Thyroid gland (tissue), 4 donors: ENCODE results near the gene RAB37. TPM values are rescaled to one million over a fixed set of nuclear protein-coding genes. Genes with fewer than 3 reads are reported as not detected.

ENCODE experiments used
- DNase-seq, 2 donors: peaks; one replicate each; pipeline ENCODE4 v3.0.0-alpha.2; 2019
- H3K27ac ChIP-seq, 3 donors: fragments of 200-600 bp; sonication (generic); 1 replicate in 2 of 3; 2 replicates in 1 of 3; pipeline ENCODE4 v1.5.1; 2016 to 2019; ENCODE audit warnings: mild to moderate bottlenecking in 1 of 3, moderate library complexity in 1 of 3
- H3K27me3 ChIP-seq: fragments of 200-600 bp; sonication (generic); one replicate; pipeline ENCODE4 v1.5.1; 2019
- H3K36me3 ChIP-seq, 2 donors: fragments of 200-600 bp; sonication (generic); one replicate each; pipeline ENCODE4 v1.5.1; 2016 to 2019
- H3K4me1 ChIP-seq, 2 donors: fragments of 200-600 bp; sonication (generic); one replicate each; pipeline ENCODE4 v1.5.1; 2017 to 2019
- H3K4me3 ChIP-seq, 3 donors: fragments of 200-600 bp; sonication (generic); replicated peaks in 1 of 3; 1 replicate in 2 of 3; 2 replicates in 1 of 3; pipeline ENCODE4 v1.5.1; 2016; ENCODE audit warnings: mild to moderate bottlenecking in 1 of 3
- H3K9me3 ChIP-seq: fragments of 200-600 bp; sonication (generic); one replicate; pipeline ENCODE4 v1.5.1; 2017
- CTCF ChIP-seq, 6 experiments: fragments of 200-600 bp in 3 of 6; fragments of 450-650 bp in 3 of 6; sonication (generic) in 3 of 6; IDR thresholded peaks; one replicate each; pipeline ENCODE4 v1.5.1; 2016 to 2019; ENCODE audit warnings: antibody characterized with exemption in 6 of 6, mild to moderate bottlenecking in 2 of 6, inconsistent platforms in 1 of 6, moderate library complexity in 1 of 6
- POLR2A ChIP-seq, 2 donors: fragments of 450-650 bp; IDR thresholded peaks; one replicate each; pipeline ENCODE4 v1.6.1; 2017; ENCODE audit warnings: antibody characterized with exemption in 2 of 2, mild to moderate bottlenecking in 2 of 2, moderate library complexity in 1 of 2
- WGBS, 2 donors: methylation state at CpG; one replicate each; pipeline ENCODE4 v1.1.5; 2017; 5-methylcytosine and 5-hydroxymethylcytosine counted together
- intact Hi-C: fragments of 100-400 bp; cut with DNase I; formaldehyde crosslinking; loops from one replicate; pipeline ENCODE4 v1.15.1; 2023
- total RNA-seq, 4 donors: library from RNA; depleted of rRNA; stranded (reverse); fragments of >200 nt; gene quantifications; one replicate each; pipeline ENCODE4 v1.2.3, GENCODE V29; 2016

The RAB37 gene
- total RNA-seq, 4 donors from 2014 or later, result 0.33 to 1.8 (median 0.39) TPM

GRCh38 chr17:74740173-74740572 lies 3.1 kb downstream of the RAB37 start:
- H3K27ac ChIP-seq, result no peak overlapping the region
- TF ChIP-seq CTCF (IDR thresholded peaks at IDR 0.05) (no peak), POLR2A (IDR thresholded peaks at IDR 0.05) (no peak)
- no peaks in the 10 kb centered on the region for H3K9me3 ChIP-seq
- no peaks in the 10 kb centered on the region for H3K36me3 ChIP-seq
- peaks cover 24% of the 10 kb centered on the region for H3K27me3 ChIP-seq
- 76 to 87% methylated on average over 6 of the region's 6 CpGs for WGBS, 2 donors
- intact Hi-C loops, result loop anchor here (5.0 kb wide), 1 partner anchor 47 kb away; no protein-coding TSS in a partner anchor
- H3K4me3 ChIP-seq, result no peak overlapping the region
- peaks cover 15 to 29% of the 10 kb centered on the region in 2 donors for H3K4me1 ChIP-seq
- no peak for DNase-seq

DNA sequence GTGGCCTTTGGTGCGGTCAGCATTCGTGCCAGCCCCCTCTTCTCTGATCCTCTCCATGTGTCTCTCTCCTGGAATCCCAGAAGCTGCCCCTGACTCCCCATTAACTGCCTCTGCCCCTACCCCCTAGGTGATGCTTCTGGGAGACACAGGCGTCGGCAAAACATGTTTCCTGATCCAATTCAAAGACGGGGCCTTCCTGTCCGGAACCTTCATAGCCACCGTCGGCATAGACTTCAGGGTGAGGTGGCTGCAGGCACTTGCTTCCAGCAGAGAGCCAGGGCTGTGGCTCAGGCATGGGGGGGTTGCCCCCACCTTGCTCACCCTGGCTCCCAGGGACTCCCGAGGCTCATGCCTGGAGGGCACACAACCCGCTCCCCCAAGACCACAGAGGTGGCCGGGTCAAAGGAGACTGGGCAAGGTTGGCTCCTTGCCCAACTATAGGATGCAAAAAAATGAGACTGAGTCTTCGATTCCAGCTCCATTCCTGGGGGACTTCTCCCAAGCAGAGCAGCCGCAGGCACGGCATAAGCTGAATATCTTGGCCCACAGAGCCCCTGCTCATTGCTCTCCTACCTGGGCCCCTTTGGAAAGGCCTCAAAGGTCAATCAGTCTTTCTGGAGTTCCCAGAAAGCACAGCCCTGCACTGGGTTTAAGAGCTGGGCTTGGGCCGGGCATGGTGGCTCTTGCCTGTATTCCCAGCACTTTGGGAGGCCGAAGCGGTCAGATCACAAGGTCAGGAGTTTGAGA lies 3.8 kb downstream of the RAB37 start:
- peaks cover 15 to 32% of the 10 kb centered on the region in 2 donors for H3K4me1 ChIP-seq

GRCh38 chr17:74742153-74742515 lies 5.1 kb downstream of the RAB37 start:
- intact Hi-C loops, result loop anchor here (5.0 kb wide), 1 partner anchor 45 kb away; no protein-coding TSS in a partner anchor
- H3K36me3 ChIP-seq, result no peaks in the 10 kb centered on the region
- no peak for DNase-seq
- H3K4me3 ChIP-seq, result no peak overlapping the region
- H3K27ac ChIP-seq, result no peak overlapping the region
- H3K9me3 ChIP-seq, result no peaks in the 10 kb centered on the region
- WGBS, 2 donors, result 51 to 52% methylated on average over 4 of the region's 4 CpGs
- TF ChIP-seq CTCF (IDR thresholded peaks at IDR 0.05) (no peak), POLR2A (IDR thresholded peaks at IDR 0.05) (no peak)
- H3K4me1 ChIP-seq, result peaks cover 7 to 23% of the 10 kb centered on the region in 2 donors
- peaks cover 18% of the 10 kb centered on the region for H3K27me3 ChIP-seq

More for the DNA sequence above, 3.8 kb downstream of the RAB37 start:
- no peak for TF ChIP-seq POLR2A (IDR thresholded peaks at IDR 0.05)
- TF ChIP-seq CTCF (IDR thresholded peaks at IDR 0.05), result no peak
- intact Hi-C loops, result loop anchor here (5.0 kb wide), 1 partner anchor 46 kb away; no protein-coding TSS in a partner anchor
- Histone ChIP-seq H3K9me3 (no peaks in the 10 kb centered on the region), H3K4me3 (no peak overlapping the region), H3K27me3 (peaks cover 24% of the 10 kb centered on the region), H3K27ac (no peak overlapping the region), H3K36me3 (no peaks in the 10 kb centered on the region)
- WGBS, 2 donors, result 89 to 90% methylated on average over 10 to 17 of the region's 17 CpGs
- no peak for DNase-seq

DNA sequence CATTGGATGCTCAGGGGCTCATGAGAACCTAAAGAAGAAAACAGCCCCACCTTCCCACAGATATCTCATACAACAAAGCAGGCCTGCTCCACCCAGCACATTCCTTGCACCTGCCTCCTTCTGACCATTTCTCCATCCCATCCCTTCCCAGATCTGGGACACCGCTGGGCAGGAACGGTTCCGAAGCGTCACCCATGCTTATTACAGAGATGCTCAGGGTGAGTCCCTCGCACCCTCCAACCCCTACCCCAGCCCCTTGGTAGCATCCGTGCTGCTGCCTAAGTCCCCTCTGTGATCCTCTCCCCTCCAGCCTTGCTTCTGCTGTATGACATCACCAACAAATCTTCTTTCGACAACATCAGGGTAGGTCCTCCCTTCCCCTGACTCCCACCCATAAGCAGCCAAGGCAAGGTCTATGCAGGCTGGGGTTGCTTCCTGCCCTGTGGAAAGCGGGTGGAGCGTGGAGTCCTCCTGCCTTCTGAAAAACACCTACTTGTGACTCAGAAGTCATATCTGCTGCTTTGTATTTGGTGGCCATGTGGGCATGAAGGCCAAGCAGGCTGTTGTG lies 6.0 kb downstream of the RAB37 start:
- DNase-seq, result no peak
- 86 to 93% methylated on average over 9 of the region's 9 CpGs for WGBS, 2 donors
- Histone ChIP-seq H3K27ac (no peak overlapping the region), H3K36me3 (no peaks in the 10 kb centered on the region), H3K4me1 (peaks cover 8 to 21% of the 10 kb centered on the region in 2 donors), H3K9me3 (no peaks in the 10 kb centered on the region), H3K4me3 (no peak overlapping the region), H3K27me3 (peaks cover 10% of the 10 kb centered on the region)
- intact Hi-C loops, result loop anchor here (5.0 kb wide), 1 partner anchor 44 kb away; no protein-coding TSS in a partner anchor
- TF ChIP-seq POLR2A (IDR thresholded peaks at IDR 0.05) (no peak), CTCF (IDR thresholded peaks at IDR 0.05) (no peak)

- no peak overlapping the region for H3K27ac ChIP-seq
- 79 to 82% methylated on average over 2 of the region's 2 CpGs for WGBS, 2 donors
- no peak overlapping the region for H3K4me3 ChIP-seq
- H3K4me1 ChIP-seq, result peaks cover 8 to 15% of the 10 kb centered on the region in 2 donors
- peaks cover 4% of the 10 kb centered on the region for H3K27me3 ChIP-seq
- intact Hi-C loops, result loop anchor here (2.0 to 5.0 kb wide), 2 partner anchors 44 to 119 kb away; no protein-coding TSS in a partner anchor
- no peaks in the 10 kb centered on the region for H3K36me3 ChIP-seq
- no peak for DNase-seq
- TF ChIP-seq CTCF (IDR thresholded peaks at IDR 0.05) (no peak), POLR2A (IDR thresholded peaks at IDR 0.05) (no peak)
- H3K9me3 ChIP-seq, result no peaks in the 10 kb centered on the region
These were observed 6.7 kb downstream of the RAB37 start for GRCh38 chr17:74743755-74744154.
